SK-N-SH (cell line): ENCODE results near the gene RAD54L2. TPM values are rescaled to one million over a fixed set of nuclear protein-coding genes. Genes with fewer than 3 reads are reported as not detected.

Experiments used
- CTCF ChIA-PET: fragments of 300-600, 350-600 bp; formaldehyde crosslinking; extraction: SDS; loops from one replicate; lab custom pipeline; 2021; lab: Yijun Ruan, JAX
- POLR2A ChIA-PET: fragments of 350-600 bp; sonication (Branson Sonifier 250); formaldehyde crosslinking; extraction: SDS; loops from one replicate; lab custom pipeline; 2020; ENCODE audit warnings: antibody characterized with exemption, inconsistent platforms; lab: Yijun Ruan, JAX
- DNase-seq: peaks from one replicate; pipeline ENCODE4 v3.0.0; 2012
- H2AFZ ChIP-seq: fragments of 200-600 bp; sonication (generic); 2 replicates; pipeline ENCODE4 v1.8.1; 2016; ENCODE audit warnings: antibody characterized with exemption, mild to moderate bottlenecking, low read depth
- H3F3A ChIP-seq: fragments of 200-600 bp; sonication (generic); replicated peaks from 2 replicates; pipeline ENCODE3; 2016; ENCODE audit warnings: antibody characterized with exemption, mild to moderate bottlenecking; ENCODE audit not compliant: insufficient read depth
- H3K27ac ChIP-seq, 2 experiments: fragments of 200-500 bp in 1 of 2; fragments of 200-600 bp in 1 of 2; sonication (Bioruptor generic) in 1 of 2; sonication (generic), shearing (Covaris generic) in 1 of 2; 2 replicates each; pipeline versions ENCODE4 v1.5.1 to v1.6.1; 2014 to 2016; ENCODE audit warnings: low read depth in 2 of 2, inconsistent platforms in 1 of 2, low read length in 1 of 2, mild to moderate bottlenecking in 1 of 2, mixed read lengths in 1 of 2
- H3K27me3 ChIP-seq: fragments of 200-600 bp; sonication (generic), shearing (Covaris generic); 2 replicates; pipeline ENCODE4 v1.6.1; 2016; ENCODE audit warnings: mixed run types; ENCODE audit not compliant: insufficient read depth
- H3K36me3 ChIP-seq, 2 experiments: fragments of 200-500 bp in 1 of 2; fragments of 200-600 bp in 1 of 2; sonication (Bioruptor generic) in 1 of 2; sonication (generic) in 1 of 2; replicated peaks in 1 of 2; 2 replicates each; pipeline versions ENCODE3 to v1.5.1; 2014 to 2016; ENCODE audit warnings: low read length in 1 of 2, mild to moderate bottlenecking in 1 of 2; ENCODE audit not compliant: insufficient read depth in 2 of 2, control insufficient read depth in 1 of 2
- H3K4me1 ChIP-seq, 2 experiments: fragments of 200-500 bp in 1 of 2; fragments of 200-600 bp in 1 of 2; sonication (Bioruptor generic) in 1 of 2; sonication (generic), shearing (Covaris generic) in 1 of 2; 2 replicates each; pipeline versions ENCODE4 v1.5.1 to v1.6.1; 2014 to 2016; ENCODE audit warnings: low read depth in 1 of 2, low read length in 1 of 2, mixed run types in 1 of 2; ENCODE audit not compliant: insufficient read depth in 2 of 2, control insufficient read depth in 1 of 2
- H3K4me2 ChIP-seq: fragments of 200-600 bp; sonication (generic), shearing (Covaris generic); 2 replicates; pipeline ENCODE4 v1.6.1; 2017; ENCODE audit warnings: mixed run types
- H3K4me3 ChIP-seq, 2 experiments: fragments of 200-500 bp in 1 of 2; fragments of 200-600 bp in 1 of 2; sonication (Bioruptor generic) in 1 of 2; sonication (generic), shearing (Covaris generic) in 1 of 2; 2 replicates each; pipeline versions ENCODE4 v1.5.1 to v1.8.1; 2014 to 2016; ENCODE audit warnings: low read depth in 2 of 2, inconsistent platforms in 1 of 2, low read length in 1 of 2, mild to moderate bottlenecking in 1 of 2, mixed read lengths in 1 of 2, moderate library complexity in 1 of 2
- H3K79me2 ChIP-seq: fragments of 200-600 bp; sonication (generic); 2 replicates; pipeline ENCODE4 v1.8.1; 2017; ENCODE audit warnings: mild to moderate bottlenecking; ENCODE audit not compliant: insufficient read depth
- H3K9ac ChIP-seq: fragments of 200-600 bp; sonication (generic); 2 replicates; pipeline ENCODE4 v1.6.1; 2017; ENCODE audit warnings: mixed run types
- H3K9me2 ChIP-seq: fragments of 200-600 bp; sonication (generic); 2 replicates; pipeline ENCODE4 v1.6.1; 2017; ENCODE audit warnings: mixed run types
- H3K9me3 ChIP-seq: fragments of 200-600 bp; sonication (generic); 2 replicates; pipeline ENCODE4 v1.6.1; 2017; ENCODE audit warnings: mixed run types, mild to moderate bottlenecking, moderate library complexity
- H4K20me1 ChIP-seq: fragments of 200-600 bp; sonication (generic); 2 replicates; pipeline ENCODE4 v1.6.1; 2017; ENCODE audit warnings: mild to moderate bottlenecking, mixed run types; ENCODE audit not compliant: insufficient read depth
- CTCF ChIP-seq: fragments of 200-600 bp; sonication (generic); IDR thresholded peaks from 2 replicates; pipeline ENCODE4 v1.6.1; 2017; ENCODE audit warnings: antibody characterized with exemption, mild to moderate bottlenecking, moderate library complexity
- ELF1 ChIP-seq: IDR thresholded peaks from 2 replicates; pipeline ENCODE4 v1.4.0; 2012
- EZH2phosphoT487 ChIP-seq: fragments of 200-600 bp; sonication (generic); IDR thresholded peaks from 2 replicates; pipeline ENCODE4 v1.6.1; 2017; ENCODE audit warnings: low read depth, mixed run types, mild to moderate bottlenecking, antibody characterized with exemption, moderate library complexity, borderline replicate concordance
- FOSL2 ChIP-seq: IDR thresholded peaks from 2 replicates; pipeline ENCODE4 v1.4.0; 2012; ENCODE audit warnings: low read depth, mild to moderate bottlenecking, moderate library complexity, borderline replicate concordance
- FOXJ3 ChIP-seq: sonication (generic); formaldehyde crosslinking; IDR thresholded peaks from 2 replicates; pipeline ENCODE4 v1.5.1; 2020; ENCODE audit warnings: mild to moderate bottlenecking, missing genetic modification reagents
- IRF3 ChIP-seq: fragments of 150-350 bp; IDR thresholded peaks from 2 replicates; pipeline ENCODE4 v1.6.1; 2016; ENCODE audit warnings: mild to moderate bottlenecking, low read depth, low read length
- PBX3 ChIP-seq: IDR thresholded peaks from 2 replicates; pipeline ENCODE4; 2012
- POLR2AphosphoS5 ChIP-seq: IDR thresholded peaks from 2 replicates; pipeline ENCODE4 v1.6.1; 2012; ENCODE audit warnings: low read depth, low read length
- RAD21 ChIP-seq: IDR thresholded peaks from 2 replicates; pipeline ENCODE4 v1.6.1; 2012; ENCODE audit warnings: mild to moderate bottlenecking, low read length
- RFX5 ChIP-seq: IDR thresholded peaks from 2 replicates; pipeline ENCODE4 v1.6.1; 2012; ENCODE audit warnings: mild to moderate bottlenecking, improper control_type of control experiment, low read length
- RXRA ChIP-seq: IDR thresholded peaks from 2 replicates; pipeline ENCODE4 v1.4.0; 2012; ENCODE audit warnings: low read depth, mild to moderate bottlenecking, borderline replicate concordance
- SIN3A ChIP-seq: IDR thresholded peaks from 2 replicates; pipeline ENCODE4 v1.6.1; 2012; ENCODE audit warnings: low read depth, mild to moderate bottlenecking, low read length, moderate library complexity, borderline replicate concordance
- SMC3 ChIP-seq: IDR thresholded peaks from 2 replicates; pipeline ENCODE4 v1.6.1; 2012; ENCODE audit warnings: low read depth, low read length, improper control_type of control experiment
- TCF12 ChIP-seq: IDR thresholded peaks from 2 replicates; pipeline ENCODE4 v1.4.0; 2012
- ZBTB33 ChIP-seq: IDR thresholded peaks from 2 replicates; pipeline ENCODE4 v1.4.0; 2012; ENCODE audit warnings: low read depth, borderline replicate concordance
- WGBS: methylation state at CpG from one replicate; pipeline ENCODE4 v1.1.6; 2017; ENCODE audit warnings: low lambda C conversion rate; 5-methylcytosine and 5-hydroxymethylcytosine counted together
- polyA plus RNA-seq, 3 experiments: library from polyadenylated mRNA; depleted of rRNA; stranded (reverse); fragments of >200 nt; gene quantifications; 2 replicates each; pipeline ENCODE4 v1.2.3, GENCODE V29; 2012

The RAD54L2 gene
- polyA plus RNA-seq, 1 of the 3 experiments (the other 2 are of a cell fraction) = 3.6 TPM

- Histone ChIP-seq H3K27ac (no peak overlapping the region), H3K9ac (no peak overlapping the region), H3K4me2 (no peak overlapping the region), H2AFZ (no peak overlapping the region), H4K20me1 (no peaks in the 10 kb centered on the region), H3K9me2 (no peaks in the 10 kb centered on the region), H3K36me3 (peaks cover under 1 to 10% of the 10 kb centered on the region in 2 experiments), H3K79me2 (peaks cover 81% of the 10 kb centered on the region), H3K27me3 (no peaks in the 10 kb centered on the region), H3K4me3 (no peak overlapping the region), H3K9me3 (no peaks in the 10 kb centered on the region), H3K4me1 (no peaks in the 10 kb centered on the region), H3F3A (no peaks in the 10 kb centered on the region)
- ChIA-PET POLR2A (no interaction called here), CTCF (no interaction called here)
- DNase-seq = no peak
- no peak for TF ChIP-seq FOSL2
- no peak for TF ChIP-seq CTCF
- TF ChIP-seq EZH2phosphoT487 = no peak
- TF ChIP-seq SMC3 = no peak
- TF ChIP-seq RAD21 = no peak
- TF ChIP-seq POLR2AphosphoS5 = no peak
- TF ChIP-seq FOXJ3 (CRISPR knock-in tag) = no peak
- TF ChIP-seq ELF1 = no peak
- no peak for TF ChIP-seq RXRA
- TF ChIP-seq PBX3 = no peak
- no peak for TF ChIP-seq IRF3
- no peak for TF ChIP-seq SIN3A
- no peak for TF ChIP-seq ZBTB33
- TF ChIP-seq RFX5 = no peak
- TF ChIP-seq TCF12 = no peak
- 93% methylated on average over 10 of the region's 10 CpGs for WGBS
Observed at GRCh38 chr3:51549311-51549710, 10.8 kb downstream of the RAD54L2 start.
